HG02943 (cell line): ENCODE results near the gene RGS17.
"Not testable (repeated sequence)": the region's sequence is repeated elsewhere in the genome, so short reads cannot be mapped to it uniquely, and the experiment has no call there.

Experiments used
- ATAC-seq: cut with Tn5 transposase; IDR thresholded peaks from one replicate; pipeline ENCODE4 v1.9.1; 2021; ENCODE audit warnings: mild to moderate bottlenecking, low read depth, moderate library complexity; ENCODE audit not compliant: unreplicated experiment

The RGS17 gene

DNA sequence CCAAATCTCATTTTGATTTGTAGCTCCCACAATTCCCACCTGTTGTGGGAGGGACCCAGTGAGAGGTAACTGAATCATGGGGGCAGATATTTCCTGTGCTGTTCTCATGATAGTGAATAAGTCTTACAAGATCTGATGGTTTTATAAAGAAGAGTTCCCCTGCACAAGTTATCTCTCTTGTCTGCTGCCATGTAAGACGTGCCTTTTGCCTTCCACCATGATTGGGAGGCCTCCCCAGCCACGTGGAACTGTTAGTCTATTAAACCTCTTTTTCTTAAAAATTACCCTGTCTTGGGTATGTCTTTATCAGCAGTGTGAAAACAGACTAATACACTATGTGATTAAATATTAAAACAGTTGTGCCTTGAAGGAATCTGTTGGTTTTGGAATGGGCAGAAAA lies 131.5 kb downstream of the RGS17 start:
- not testable (repeated sequence) for ATAC-seq

DNA sequence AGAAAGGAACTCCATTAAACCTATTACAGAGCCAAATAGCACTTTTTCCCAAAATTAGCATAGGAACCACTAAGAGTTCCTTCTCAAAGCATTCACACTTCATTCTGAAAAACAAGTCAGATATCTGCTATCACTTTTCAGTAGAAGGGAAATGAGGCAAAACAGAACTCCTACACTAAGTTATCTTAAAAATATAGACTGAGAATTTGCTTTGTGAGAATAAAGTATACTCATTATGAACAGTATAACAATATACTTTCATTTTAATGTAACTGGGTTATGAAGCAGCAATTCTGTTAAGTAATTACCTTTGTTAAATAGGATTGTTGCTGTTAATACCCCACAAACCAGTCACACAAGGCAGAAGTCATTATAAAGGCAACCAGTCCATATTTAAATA lies 137.2 kb downstream of the RGS17 start:
- ATAC-seq, result no peak

DNA sequence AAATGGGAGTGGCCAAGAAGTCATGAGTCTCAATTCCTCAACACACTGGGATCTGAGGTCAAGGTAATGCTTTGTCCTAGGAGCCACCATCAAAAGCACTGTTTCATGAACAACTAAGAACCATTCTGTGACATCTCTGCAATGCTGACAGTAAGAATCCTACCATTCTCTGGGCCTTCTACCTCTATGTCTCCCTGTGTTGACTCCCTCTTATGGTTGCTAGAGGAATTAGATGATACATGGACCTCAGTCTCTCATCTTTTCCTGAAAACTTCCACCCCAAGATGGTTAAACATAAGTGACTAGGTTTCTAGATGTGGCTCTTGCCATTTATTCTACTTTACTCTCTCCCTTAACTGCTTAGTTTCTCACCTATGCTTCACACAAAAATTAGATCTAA lies 137.7 kb downstream of the RGS17 start:
- no peak for ATAC-seq

DNA sequence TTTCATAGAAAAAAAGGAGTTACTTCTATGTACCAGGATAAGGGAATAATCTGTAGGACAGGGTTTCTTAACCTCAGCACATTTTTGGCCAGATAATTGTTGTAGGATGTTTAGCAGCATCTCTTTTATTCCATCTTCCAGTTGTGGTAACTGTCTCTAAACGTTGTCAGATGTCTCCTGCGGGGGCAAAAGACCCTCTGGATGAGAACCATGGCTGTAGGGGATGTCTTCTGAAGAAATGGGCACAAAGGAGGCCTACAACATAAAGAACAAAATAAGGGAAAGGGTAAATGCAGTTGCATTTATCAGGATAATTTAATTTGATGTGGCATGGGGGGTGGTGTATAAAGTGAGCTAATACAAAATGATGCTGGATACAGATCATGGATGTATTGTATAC lies 144.1 kb downstream of the RGS17 start:
- no peak for ATAC-seq

DNA sequence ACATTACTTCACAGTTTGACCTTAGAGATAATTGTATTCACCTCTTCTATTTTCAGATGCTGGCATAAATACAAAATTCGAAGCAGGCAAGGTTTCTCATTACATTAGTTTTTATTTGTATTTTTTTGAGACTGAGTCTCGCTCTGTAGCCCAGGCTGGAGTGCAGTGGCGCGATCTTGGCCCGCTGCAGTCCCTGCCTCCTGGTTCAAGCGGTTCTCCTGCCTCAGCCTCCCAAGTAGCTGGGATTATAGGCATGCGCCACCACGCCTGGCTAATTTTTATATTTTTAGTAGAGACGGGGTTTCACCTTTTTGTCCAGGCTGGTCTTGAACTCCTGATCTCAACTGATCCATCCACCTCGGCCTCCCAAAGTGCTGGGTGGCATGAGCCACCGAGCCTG lies 145.8 kb downstream of the RGS17 start:
- ATAC-seq, result not testable (repeated sequence)

DNA sequence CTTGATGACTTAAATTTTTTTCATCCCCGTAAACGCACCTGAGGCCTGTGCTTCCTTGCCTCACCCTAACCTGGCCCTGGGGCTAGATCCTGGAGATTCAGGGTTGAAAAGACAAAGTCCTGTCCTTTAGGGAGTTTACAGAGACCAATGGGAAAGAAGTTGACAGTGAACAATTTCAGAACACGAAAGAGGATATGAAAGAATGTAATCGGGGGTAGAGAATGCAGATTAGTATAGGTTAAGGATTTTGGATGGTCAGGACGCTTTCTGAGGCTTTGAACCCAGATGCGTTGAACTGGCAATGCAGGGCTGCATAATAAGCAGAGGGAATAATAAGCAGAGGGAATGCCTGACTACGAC lies 146.6 kb downstream of the RGS17 start:
- peak; percentile 26 for ATAC-seq

DNA sequence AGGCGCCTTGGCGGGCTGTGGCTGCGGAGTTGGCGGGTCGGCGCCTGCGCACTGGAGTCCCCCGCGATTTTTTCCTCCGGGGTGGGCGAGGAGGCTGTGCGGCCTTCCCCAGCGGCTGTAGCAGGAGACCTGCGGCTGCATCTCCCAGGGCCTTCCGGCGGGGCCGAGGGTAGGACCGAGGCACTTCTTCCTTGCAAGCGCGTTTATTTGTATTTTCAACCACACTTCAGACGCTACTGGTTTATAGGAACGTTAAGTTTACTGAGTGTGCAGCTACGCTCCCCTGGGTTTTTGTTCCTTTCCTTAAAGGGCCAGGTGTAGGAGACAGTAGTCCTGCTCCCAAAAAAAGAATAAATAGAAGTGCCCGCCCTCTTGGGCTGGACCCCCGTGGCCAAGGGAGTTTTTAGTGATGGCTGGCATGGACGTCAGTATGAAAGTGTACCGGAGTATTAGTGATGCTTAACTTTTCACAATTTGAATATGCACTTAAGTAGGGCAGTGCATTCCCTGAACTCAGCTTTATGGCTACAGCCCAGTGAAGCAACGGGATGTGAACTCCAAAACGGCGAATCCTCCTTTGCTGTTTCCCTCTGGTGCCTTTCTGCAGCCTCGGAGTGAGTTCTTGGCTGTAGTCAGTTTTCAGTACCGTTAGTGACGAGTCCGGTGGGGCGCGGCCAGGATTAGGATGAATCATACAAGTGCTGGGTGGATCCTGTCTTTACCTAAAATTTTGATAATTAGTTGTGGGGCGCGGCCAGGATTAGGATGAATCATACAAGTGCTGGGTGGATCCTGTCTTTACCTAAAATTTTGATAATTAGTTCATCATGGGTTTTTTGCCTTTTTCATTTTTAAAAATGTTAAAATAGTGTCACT lies 147.2 kb downstream of the RGS17 start:
- peak; percentile 21 for ATAC-seq

DNA sequence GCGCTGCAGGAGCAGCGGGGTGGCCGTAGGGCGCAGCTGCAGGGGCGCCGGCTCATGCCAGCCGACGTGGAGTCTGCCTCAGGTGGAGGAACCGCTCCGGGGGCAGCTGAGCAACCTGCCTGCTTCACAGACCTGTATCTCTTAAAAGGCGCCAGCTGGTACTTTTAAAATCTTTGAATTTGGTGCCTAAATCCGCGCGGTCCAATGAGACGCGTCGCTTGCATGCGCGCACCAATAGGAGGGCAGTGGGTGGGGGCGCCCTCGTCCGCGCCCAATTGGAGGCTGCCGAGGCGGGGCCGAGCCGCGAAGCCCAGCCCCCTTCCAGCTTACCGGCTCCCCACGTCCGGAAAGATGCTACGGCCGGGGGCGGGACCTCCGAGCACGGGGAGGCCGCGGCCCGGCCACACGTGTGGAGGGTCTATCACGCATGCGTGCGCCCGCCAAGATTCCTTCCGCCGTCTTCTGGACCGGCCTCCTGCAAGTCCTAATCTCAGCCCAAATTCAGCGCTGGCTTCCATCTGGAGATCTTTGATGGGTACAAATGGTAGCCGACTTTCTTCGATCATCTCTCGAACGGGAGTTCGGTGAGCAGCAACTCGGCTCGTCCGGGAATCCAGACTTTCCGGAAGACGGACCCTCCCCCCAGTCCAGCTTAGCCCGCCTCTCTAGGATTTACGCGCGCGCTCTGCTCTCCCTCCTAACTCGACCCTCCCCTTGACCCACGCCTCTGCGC lies 148.0 kb downstream of the RGS17 start, which contains the start of gene FBXO5:
Gene FBXO5 (minus strand): TSS at position 138 of the 733 bp plus-strand sequence. CDS start 82 bp downstream, at position 56.
- ATAC-seq, result peak; percentile 77

DNA sequence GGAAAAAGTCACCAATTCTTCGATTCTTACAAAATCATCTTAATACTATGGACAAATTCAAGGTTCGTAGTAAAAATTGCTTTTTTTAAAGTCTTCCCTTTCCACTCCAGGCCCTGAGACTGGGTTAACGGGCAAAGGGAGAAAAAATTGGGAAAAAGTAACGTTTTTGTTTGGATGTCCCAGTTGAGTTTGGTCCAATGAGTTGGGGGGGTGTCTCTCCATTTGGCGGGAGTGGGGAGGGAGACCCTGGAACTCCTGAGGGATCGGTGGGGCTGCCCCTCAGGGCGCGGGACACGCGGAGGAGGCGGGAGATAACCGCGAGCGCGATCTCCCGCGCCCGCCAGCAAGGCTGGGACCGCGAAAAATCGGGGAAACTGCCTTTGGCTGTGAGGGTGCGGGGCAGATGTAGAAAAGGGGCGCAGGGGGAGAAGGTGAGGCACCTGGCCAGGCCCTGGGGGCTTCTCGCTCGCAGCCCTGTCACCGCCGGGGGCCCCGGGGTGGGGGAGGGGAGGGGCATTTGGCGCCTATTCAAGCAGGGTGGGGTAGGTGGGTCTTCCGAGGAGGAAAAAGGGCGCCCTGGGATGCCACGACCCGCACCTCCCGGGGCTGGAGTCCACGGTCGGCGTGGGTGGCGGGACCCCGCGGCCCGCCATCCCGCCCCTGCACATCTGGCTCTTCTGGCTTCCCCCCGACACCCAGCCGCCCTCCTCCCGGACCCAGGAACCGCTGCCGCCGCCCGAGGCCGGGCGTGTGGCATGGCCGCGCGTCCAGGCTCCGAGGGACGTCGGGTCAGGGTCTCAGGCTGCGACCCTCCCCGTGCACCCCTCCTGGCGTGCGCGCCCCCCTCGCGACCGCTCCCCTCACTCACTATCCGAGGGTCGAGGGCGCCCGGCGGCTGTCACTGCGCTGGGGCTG lies 148.8 kb downstream of the RGS17 start:
- peak; percentile 4 for ATAC-seq

DNA sequence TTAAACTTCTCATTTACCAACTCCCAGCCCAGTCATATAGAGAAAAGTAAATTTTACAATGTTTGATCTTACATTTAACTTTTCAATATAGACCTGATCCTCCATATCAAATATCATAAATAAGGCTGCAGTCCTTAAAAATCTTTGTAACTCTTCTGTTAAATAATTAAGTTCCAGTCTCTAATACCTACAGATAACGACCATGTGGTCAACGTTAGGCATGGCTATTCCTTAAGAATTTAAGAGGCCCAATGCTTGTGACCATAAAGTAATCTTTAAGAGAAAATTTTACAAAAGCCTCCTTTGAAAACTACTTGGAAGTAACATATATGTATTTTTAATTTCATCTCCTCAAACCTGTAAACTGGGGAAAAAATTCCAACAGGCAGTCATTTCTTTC lies 149.9 kb downstream of the RGS17 start:
- no peak for ATAC-seq

DNA sequence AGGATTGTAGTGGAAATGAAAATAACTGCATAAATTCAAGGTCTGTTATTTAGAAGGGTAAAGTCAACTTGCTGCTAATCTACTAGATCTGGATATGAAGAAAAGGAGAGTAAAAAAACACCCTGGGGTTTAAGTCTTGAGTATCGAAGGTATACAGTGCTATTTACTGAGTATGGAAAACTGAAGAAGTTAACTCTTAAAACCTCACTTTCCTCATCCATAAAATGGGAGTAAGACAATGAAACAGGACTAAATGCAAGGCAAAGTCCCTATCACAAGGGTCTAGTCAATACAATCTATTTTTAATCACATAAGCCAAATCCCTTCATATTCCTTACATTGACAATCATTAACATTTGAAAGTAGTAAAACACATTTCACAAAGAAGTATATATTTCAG lies 150.4 kb downstream of the RGS17 start:
- no peak for ATAC-seq

DNA sequence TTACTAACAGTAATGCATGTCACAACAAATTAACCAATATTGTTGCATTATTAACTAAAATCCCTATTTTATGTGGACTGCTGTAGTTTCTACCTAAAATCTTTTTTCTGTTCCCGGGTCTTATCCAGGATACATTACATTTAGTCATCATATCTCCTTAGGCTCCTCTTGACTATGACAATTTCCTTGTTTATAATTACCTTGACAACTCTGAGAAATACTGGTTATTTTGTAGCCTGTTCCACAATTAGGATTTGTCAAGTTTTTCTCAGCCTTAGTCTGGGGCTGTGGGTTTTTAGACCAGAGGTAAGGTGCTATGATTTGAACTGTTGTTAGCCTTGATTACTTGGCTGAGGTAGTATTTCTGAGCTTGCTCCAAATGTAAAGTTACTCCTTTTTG lies 152.0 kb downstream of the RGS17 start:
- no peak for ATAC-seq

DNA sequence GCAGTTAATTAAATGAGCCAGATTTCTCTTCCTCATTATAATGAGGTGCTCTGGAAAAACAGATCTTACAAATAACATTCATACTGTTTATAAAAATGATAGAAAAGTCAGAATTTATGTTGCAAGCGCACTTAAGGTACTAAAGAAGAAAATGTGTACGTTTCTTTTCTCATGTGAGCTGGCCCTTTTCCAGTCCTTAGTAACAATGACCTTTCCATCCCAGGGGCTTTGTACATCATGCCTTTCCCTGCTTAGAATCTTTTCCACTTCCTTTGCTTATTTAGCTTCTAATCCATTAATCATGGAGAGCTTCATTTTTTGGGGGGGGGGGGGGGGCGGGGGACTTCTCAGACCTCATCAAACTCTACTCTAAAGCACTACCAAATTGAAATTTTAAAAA lies 153.0 kb downstream of the RGS17 start:
- ATAC-seq, result no peak

DNA sequence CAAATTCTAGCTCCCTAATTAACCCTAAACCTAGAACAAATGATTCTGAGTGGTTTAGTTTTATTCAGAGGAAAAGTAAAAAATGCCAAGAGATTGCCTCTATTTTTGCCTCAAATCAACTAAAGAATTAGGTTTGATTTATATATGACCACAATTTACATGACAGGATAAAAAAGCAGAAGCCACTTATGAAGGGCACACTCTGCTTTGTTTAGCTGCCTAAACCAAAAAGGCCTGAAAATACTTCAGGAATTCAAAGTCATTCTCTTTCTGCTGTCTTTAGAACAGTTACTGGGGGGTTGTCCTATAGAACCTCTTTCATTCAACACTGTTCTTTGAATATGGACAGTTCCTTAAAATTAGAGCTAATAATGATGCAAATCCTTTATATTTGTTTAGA lies 153.5 kb downstream of the RGS17 start:
- ATAC-seq, result no peak

DNA sequence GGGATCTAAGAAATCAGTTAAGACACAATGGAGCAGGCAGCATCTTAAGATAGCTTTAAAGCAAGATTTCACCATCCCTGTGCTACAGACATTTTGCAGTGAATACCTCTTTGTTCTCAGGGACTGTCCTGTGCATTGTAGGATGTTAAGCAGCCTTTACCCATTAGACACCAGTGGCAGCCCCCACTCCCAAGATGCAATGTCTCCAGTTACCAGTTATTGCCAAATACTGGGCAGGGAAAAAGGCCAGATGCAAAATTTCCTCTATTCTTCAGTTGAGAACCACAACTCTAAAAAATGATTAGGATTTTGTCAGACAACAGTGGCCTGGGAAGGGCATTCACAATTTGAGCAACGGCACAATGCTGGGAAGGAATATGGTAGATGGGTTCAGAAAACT lies 154.3 kb downstream of the RGS17 start:
- no peak for ATAC-seq

DNA sequence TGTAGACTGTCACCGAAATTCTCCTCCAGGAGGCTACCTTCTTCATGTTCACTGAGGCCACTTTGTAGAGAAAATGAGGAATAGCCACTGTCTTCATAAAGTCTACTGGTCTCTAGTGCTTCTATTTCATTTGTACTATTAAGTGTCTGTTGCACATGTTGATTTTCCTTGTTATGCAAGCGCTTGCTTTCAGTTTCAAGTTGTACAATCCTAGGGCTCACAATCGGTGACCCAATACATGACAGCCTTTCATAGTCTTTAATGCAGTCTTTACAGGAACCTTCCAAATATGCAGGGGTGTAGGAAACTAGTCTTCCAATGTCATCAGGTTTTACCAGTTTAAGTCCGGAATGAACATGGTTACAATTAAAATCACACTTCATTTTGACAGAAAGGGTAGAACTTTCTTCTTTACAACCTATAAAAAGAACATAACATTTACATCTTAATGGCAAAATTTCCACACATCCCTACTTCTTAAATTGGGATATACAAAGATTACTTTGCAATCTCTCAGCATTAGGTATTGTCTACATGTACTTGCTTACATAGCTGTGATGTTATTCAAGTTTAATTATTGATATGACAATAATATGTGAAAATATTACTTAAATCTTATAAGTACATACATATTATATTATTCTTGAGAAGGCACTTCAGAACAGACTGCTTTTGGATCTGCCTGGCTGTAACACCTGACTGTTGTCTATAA lies 155.7 kb downstream of the RGS17 start:
- ATAC-seq, result no peak

DNA sequence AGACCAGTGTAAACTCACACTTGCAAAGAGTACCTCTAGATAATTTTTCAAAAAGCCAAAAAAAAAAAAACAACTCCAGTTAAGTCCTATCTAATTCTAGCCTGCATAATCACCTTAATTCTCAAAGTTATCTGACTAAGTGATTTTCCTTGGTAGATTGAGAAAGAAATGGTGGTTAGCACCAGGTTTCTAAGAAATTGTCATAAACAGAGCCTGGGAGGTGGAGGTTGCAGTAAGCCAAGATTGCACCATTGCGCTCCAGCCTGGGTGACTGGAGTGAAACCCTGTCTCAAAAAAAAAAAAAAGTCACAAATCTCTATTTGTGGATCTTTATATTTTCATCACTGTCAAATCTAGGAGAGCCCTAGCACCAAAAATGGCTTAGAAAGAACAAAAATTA lies 157.2 kb downstream of the RGS17 start:
- no peak for ATAC-seq

DNA sequence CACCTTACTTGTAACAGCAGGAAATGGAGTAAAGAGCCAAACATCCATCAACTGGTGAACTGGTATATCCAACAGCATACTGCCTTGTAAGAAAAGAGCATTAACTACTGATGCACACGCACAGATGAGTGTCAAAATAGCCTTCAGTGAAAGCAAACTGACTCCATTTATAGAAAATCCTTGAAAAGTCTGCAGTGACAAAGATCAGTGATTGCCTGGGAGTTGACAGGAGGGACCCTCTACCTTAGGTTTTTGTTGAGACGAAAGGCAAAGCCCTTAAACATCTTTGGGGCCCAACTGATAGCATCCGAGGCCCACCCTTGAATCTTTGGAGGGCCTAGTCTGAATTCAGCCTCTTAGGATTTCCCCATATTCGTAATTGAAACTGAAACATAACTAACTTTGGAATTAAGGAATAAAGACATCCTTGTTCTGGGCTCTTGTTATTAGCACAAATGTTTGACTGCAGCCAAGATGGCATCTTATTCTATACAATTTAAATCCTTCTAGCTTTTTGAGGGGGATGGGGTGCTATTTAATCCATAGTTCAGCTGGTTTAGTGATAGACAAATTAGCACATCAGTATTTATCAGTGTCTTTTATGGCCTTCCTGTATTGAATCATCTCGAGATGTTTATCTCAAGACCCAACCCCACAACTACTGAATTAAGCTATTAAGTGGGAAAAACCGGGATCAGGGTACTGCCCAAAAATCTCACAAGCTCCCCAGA lies 161.2 kb downstream of the RGS17 start:
- ATAC-seq, result no peak

DNA sequence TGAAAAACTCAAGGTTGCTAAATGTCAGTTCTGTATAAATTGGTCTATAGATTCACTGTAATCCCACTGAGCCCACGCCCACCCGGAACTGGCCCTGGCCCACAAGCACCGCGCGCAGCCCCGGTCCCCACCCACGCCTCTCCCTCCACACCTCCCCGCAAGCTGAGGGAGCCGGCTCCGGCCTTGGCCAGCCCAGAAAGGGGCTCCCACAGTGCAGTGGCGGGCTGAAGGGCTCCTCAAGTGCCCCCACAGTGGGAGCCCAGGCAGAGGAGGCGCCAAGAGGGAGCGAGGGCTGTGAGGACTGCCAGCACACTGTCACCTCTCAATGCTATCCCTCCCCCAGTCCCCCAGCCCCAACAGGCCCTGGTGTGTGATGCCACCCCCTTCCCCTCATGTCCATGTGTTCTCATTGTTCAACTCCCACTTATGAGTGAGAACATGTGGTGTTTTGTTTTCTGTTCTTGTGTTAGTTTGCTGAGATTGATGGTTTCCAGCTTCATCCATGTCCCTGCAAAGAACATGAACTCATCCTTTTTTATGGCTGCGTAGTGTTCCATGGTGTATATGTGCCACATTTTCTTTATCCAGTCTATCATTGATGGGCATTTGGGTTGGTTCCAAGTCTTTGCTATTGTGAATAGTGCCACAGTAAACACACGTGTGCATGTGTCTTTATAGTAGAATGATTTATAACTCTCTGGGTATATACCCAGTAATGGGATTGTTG lies 164.8 kb downstream of the RGS17 start:
- ATAC-seq, result not testable (repeated sequence)
